Measurements from ENCODE around the gene PTPN12.
"Not testable (repeated sequence)": the region's sequence is repeated elsewhere in the genome, so short reads cannot be mapped to it uniquely, and the experiment has no call there.

The PTPN12 gene

DNA sequence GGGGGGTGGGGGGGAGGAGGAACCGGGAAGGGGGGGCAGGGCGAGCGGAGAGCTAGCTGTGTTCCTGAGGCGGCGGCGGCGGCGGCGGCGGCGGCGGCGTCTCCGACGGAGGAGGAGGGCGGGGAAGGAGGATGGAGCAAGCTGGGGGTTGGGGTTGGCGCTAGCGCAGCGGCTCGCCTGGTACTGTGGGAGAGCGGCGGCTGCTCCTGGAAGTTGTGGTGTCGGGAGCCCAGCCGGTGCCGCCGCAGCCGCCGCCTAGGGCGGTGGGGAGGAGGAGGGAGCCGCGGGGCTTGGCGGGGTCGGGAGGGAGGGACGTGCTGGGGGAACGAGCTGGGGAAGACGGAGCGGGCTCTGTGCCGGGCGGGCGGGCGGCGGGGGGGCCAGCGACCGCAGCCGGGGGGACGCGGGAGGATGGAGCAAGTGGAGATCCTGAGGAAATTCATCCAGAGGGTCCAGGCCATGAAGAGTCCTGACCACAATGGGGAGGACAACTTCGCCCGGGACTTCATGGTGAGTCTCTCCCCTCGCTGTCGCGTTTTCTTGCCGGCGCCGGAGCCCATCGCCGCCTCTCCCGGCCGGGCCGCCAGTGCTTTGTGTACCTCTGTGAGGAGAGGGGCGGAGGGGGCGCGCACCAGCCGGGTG is at the start of gene PTPN12:
PTPN12 (plus strand) TSS at position 160 of the 642 bp plus-strand sequence; CDS start at position 412, 252 bp downstream.
- peak; percentile 74 for DNase-seq (ENCODE audit: low spot score)

DNA sequence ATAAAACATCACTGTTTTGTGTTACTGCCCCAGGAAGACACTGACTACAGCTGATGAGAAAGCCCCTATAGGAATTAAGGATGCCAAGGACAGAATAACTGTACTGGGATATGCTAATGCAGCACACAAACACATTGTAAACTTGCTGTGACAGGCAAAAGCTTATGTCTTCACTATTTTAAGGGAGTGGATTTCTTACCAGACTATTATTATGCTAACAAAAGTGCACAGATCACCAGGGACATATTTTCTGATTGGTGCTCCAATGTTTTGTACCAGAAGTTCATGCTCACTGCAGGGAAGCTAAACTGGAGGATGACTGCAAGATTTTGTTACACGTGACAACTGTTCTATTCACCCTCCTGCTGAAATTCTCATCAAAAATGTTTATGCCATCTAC is 48.1 kb upstream of the PTPN12 start:
- no peak for DNase-seq (ENCODE audit: low spot score)

DNA sequence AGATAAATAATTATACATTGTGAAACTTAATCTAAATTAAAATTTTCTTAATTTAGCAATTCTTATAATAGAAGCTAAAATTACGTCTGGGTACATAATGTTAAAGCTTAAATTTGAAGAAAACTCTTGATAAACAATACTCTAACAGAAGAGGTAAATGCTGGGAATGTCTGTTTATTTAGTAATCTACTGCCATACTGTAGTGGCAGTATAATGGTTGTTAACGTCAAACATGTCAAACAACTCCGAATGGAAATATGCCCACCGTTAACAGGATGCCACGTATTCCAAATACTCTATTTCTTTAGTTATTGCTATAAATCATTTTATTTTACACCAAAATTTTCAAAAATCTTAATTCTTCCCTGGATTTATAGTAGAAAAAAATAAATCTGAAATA is 40.0 kb upstream of the PTPN12 start:
- DNase-seq (ENCODE audit: low spot score): no peak

DNA sequence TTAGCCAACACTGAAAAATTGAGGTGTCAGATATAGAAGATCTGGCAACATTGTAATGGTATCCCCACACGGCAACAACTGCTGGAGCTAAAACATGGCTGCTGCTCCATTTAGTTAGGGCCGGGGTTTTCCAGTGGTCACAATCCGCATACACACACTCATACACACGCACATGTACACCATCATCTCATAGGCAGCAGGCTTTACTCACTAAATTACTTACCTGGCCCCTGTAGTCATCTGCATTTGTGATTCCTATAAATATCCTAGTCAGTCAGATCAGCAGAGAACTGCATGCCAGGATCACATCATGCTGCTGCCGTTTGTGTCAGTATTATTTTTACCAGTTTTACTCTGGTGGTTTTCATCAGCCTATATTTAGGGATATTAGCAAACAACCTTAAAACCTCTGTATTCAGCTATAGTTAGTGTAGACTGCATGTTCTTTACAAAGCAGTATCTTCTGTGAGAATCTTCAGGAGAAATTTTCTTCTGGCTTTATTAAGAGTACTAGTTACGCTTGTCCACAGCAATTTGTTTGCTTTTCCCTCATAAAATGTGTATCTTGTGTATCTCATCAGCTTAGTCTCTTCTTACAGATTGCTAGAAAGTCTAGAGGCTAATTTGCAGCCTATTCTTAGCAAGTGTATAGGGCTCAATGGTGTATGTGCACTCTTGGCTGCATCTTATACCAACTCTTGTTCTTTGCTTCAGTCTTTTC is 38.3 kb upstream of the PTPN12 start:
- no peak for DNase-seq (ENCODE audit: low spot score)

DNA sequence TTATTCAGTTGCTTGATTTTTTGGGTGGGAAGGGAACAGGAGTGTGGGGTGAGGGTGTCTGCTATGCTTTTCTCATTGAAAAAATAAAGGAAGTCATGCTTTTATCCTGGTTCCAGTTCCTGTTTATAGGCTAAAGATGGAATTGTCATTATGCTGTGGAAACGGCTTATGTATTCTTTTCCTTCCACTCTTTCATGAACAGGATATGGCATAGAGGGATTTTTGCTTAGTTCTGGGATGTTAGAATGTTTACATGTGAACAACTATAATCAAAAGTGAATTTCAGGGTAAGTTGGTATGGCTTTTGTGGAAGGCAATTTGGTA is 35.9 kb upstream of the PTPN12 start:
- no peak for DNase-seq (ENCODE audit: low spot score)

DNA sequence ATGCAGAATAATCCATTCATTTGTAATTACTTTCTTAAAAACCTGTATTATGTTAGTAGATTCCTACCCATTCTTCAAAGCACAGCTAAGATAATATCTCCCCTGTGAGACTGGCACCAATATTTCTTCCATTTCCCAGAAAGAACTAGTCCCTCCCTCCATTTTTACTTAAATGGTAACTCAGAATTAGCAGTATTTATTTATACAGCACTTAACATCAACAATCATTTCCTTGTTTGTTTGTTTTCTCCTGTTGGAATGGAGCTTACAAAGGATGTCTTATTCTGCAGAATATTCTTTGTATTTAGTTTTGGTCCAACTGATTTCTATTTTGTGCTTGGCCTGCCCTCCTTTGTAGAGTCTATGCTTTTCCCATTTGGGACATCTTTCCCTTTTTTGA is 32.1 kb upstream of the PTPN12 start:
- no peak for DNase-seq (ENCODE audit: low spot score)

DNA sequence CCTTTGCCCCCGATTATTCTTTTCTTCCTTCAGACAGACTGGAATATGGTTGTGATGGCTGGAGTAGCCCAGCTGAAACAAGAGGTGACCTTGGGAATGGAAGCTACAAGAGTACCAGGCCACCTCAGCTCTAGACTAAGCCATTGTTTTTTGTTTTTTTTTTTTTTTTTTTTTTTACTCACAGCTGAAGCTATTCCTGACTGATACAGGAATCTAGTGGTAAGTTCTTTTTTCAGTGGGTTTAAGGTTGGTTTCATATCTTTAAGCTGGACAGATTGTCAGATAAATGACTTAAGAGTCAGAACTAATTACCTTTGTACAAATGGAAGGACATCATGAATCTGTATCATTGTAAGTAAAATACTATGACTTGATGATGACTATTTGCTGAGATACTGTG is 30.2 kb upstream of the PTPN12 start:
- DNase-seq (ENCODE audit: low spot score): no peak

DNA sequence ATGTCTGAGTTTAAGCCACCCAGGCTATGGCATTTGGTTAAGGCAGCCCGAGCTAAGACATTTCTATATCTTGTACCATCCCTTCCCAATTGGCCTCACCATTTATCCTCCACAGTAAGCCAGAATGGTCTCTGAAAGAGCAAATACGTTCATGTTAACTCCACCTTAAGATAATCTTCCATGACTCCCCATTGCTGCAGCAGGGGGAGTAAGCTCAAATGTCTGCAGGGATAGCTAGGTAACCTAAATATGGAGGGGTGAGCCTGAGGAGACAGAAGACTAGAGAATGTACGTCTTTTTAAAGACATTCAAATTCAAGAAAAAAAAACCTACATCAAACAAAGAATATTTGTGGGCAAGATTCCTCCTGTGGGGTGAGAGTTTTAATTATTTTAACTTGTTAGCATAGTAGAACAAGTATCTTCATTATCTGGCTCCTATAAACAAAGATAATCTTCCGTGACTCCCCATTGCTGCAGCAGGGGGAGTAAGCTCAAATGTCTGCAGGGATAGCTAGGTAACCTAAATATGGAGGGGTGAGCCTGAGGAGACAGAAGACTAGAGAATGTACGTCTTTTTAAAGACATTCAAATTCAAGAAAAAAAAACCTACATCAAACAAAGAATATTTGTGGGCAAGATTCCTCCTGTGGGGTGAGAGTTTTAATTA is 24.0 kb upstream of the PTPN12 start:
- not testable (repeated sequence) for DNase-seq (ENCODE audit: low spot score)

DNA sequence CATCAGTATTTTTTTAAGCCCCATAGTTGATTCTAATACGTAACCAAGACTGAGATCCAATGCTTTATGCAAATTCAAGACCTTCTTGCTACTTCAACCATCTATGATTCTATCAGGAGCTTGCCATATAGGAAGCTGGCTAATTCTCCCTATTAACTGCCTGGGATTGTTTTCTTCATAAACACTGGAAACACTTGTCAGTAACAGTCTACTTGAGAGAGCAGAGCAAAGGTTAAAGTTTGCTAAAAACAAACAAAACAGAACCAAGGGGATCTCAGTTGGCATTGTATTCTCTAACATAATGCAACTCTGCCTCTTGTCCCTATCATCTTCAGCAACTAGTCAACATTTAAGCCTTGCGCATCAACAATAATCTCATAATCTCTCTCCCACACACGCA is 21.0 kb upstream of the PTPN12 start:
- DNase-seq (ENCODE audit: low spot score): no peak

DNA sequence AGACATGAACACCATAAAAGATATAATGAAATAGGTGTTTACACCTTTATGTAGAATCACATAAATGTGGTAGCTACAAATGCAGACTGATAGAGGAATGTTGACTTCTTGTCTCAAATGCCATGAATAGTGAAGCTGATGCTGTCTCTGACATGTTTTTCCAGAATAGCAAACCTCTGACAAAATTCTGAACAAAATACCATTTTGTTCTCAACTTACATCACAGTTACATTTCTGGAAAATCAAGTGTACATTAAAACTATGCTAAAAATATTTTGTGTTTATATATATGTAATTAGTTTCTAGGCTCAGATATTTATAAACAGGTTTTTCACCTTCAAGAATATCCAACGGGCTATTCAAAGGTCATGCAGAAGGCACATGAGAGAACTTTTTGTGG is 16.8 kb upstream of the PTPN12 start:
- DNase-seq (ENCODE audit: low spot score): no peak

DNA sequence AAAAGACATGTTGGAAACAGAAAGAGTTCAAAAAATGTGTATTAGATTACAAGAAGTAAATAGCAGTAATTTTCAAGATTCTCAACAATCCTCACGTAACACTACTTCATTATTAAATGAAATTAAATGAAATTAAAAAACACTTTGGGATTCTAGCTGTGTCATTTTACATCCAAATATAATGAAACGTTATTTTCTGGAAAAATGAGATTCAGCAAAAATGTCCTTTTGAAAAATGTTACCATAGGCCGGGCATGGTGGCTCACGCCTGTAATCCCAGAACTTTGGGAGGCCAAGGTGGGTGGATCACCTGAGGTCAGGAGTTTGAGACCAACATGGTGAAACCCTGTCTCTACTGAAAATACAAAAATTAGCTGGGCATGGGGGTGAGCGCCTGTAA is 15.6 kb upstream of the PTPN12 start:
- DNase-seq (ENCODE audit: low spot score): not testable (repeated sequence)

DNA sequence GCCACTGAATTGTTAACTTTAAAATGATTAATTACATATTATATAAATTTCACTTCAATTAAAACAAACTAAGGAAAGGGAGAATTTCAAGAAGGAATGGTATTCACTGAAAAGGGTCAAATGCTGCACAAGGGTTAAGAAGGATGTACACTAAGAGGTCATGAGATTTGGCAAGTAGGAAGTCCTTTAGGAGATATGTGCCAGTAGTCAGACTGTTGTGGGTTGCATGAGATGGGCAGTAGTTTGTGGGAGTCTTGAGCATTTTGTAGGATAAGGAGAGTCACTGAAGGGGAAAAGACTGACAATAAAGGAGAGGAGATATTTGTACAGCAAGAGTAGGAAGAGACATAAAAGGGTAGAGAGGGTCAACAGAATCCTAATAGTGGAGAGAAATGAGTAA is 12.4 kb upstream of the PTPN12 start:
- DNase-seq (ENCODE audit: low spot score): no peak

DNA sequence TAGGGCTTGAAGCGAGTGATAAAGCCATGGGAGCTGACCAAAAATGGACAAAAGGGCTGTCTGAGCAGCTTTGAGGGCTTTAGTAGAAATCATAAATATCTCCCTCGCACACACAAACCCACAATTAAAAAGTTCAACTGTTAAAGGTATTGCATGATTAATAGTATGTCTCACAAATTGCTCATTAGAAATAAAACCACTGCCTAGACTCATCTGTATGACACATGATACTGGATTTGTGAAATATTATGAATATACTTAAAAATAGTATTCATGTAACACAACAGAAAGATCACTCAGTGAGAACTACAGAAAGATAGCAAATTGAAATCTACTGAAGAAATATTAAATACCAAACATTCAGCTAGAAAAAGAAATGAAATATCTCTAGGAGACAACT is 11.9 kb upstream of the PTPN12 start:
- DNase-seq (ENCODE audit: low spot score): no peak

DNA sequence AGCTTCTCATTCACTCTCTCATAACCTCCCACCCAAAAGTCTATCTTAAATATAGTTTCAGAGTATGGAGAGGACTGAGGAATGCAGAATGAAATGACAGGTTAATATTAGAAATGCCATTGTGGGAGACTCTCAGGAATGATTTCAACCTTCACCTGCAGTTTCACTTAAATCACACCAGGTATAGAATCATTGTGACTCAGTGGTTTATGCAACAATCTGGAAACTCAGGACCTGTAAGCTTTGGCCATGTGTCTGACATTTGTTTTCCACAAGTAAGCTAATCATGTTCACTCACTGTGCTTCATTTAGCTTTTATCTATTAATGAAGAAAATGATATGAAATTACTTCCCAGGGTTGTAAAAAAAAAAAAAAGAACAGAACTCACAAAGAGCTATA is 8.7 kb upstream of the PTPN12 start:
- no peak for DNase-seq (ENCODE audit: low spot score)

DNA sequence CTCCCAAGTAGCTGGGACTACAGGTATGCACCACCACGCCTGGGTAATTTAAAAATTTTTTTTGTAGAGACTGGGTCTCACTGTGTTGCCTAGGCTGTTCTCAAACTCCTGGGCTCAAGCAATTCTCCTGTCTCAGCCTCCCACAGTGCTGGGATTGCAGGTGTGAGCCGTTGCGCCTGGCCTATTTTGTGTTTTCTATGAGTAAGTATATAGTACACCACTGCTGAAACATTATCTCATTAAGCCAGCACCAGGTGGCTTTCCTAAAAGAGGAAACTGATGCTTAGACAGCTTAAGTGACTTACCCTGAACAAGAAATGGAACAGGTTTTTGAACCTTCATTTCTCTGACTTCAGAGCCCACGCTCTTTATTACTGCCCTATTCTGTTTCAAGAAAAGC is 7.8 kb upstream of the PTPN12 start:
- DNase-seq (ENCODE audit: low spot score): peak; percentile 58

DNA sequence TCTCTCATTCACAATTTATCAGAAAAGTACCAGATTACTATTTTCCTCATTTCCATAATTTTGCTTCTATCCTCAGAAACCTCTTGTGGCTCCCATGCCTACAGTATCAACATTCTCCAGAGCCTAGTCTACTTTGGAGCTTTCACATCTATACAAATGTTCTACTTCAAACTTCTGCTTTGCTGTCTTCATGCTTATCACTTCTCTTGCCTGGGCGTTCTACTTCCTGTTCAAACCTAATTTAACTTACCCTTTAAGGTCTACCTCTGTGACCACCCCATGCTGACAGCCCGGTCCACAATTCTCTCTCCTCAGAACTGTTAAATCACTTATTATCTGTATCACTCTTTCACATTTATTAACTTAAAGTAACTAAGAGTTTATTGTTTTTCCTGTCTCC is 6.1 kb upstream of the PTPN12 start:
- peak; percentile 25 for DNase-seq (ENCODE audit: low spot score)

DNA sequence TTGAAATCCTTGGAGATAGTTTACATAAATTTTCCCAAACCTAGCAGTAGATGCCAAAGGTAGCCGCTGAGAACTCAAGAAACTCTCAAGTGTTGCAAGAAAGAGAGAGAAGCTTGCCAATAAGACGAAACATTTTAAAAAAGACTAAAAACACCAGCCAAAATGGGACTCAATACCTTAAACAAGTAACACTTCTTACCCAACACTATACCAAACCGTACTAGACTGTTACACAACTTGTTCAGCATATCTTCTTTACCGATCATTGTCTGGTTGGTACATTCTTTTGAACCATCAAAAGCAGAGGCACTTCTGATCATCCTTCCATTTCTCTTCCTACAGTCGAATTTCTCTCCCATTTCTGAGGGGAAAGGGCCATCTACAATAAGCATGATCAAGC is 4.8 kb upstream of the PTPN12 start:
- DNase-seq (ENCODE audit: low spot score): no peak

DNA sequence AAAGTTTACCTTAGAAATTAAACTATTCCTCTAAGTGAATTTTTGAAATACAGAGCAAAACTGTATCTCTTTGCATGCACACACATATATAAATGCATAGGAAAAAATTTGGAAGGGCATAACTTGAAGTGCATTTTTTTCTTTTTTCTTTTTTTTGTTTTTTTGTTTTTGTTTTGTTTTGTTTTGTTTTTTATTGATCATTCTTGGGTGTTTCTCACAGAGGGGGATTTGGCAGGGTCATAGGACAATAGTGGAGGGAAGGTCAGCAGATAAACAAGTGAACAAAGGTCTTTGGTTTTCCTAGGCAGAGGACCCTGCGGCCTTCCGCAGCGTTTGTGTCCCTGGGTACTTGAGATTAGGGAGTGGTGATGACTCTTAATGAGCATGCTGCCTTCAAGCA is 4.4 kb upstream of the PTPN12 start:
- not testable (repeated sequence) for DNase-seq (ENCODE audit: low spot score)

DNA sequence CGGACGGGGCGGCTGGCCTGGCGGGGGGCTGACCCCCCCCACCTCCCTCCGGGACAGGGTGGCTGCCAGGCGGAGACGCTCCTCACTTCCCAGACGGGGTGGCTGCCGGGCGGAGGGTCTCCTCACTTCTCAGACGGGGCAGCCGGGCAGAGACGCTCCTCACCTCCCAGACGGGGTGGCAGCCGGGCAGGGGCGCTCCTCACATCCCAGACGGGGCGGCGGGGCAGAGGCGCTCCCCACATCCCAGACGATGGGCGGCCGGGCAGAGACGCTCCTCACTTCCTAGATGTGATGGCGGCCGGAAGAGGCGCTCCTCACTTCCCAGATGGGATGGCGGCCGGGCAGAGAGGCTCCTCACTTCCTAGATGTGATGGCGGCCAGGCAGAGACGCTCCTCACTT is 3.0 kb upstream of the PTPN12 start:
- DNase-seq (ENCODE audit: low spot score): not testable (repeated sequence)

DNA sequence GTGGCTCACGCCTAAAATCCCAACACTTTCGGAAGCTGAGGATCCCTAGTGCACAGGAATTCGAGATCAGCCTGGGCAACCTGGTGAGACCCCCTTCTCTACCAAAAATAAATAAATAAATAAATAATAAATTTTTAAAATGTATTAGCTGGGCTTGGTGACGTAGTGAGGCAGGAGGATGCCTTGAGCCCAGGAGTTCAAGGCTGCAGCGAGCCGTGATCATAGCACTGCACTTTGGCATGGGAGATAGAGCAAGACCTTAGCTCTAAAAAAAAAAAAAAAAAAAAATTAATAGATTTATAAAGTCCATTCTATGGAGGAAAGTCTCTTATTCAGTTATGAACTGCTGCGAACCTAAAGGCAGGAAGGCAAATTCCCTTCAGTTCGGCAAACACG is 1.1 kb upstream of the PTPN12 start:
- no peak for DNase-seq (ENCODE audit: low spot score)

DNA sequence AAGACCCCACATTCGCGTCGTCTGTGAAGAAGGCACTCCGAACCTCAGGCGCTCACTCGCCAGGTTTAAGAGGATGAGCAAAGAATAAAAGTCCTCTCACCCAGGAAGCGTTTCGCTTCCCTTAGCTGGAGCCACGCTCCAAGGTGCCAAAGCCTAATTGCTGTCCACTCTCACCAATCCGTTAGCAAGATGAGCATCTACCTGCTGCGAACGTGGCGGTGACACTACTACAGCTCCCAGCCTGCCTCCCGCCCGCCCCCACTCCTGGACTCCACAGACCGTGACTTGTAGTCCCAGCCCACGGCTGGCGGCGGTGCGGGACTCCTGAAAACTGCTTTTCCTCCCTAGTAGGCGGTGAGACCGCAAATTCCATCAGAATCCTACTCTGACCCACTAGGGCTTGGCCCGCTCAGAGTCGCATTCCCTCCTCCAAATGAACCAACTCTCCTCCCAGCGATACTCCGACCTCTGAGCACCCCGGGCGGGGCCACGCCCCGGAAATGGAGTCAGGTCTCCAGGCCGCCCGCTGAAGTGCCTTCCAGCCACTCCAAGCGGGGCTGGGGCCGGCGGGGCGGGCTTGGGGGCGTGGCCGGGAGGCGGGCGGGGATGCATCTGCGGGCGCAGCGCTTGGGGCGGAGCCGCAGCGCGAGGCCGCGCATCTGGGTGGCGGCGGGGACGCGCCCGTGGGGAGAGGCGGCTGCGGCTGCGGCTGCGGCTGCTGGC is 521 bp upstream of the PTPN12 start:
- DNase-seq (ENCODE audit: low spot score): peak; percentile 99

DNA sequence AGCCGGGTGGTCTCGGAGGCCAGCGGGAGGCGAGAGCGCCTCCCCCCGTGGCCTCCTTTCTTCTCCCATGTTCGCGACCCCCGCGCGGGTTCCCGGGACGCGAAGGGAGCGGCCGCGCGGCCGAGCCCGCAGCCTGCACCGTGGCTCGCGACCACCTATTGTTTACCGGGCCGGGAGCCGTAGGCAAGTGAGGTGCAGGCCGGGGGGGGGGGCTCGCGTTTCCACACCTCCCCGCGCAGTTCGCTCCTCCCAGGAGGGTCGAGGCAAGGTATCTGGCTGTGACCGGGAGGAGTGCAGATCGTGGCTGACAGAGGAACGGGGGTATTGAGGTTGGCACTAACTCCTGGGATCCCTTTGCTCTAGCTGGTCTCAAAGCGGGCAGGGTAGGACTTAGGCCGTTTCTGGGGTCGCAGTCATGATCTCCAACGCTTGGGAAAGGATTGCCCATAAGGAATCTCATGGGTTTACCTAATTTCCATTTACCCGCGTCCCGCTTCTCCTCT is 734 bp downstream of the PTPN12 start:
- DNase-seq (ENCODE audit: low spot score): peak; percentile 66

Measured in NAMALWA (cell line).